Stimulated activated CD4-positive, alpha-beta T cell treated with anti-CD3 and anti-CD28 coated beads, Interleukin-15, amount 100 ng/mL, for 1 hour (primary cell): ENCODE data around the gene BTBD19.
"Not testable (repeated sequence)": the region's sequence is repeated elsewhere in the genome, so short reads cannot be mapped to it uniquely, and the experiment has no call there.

Source experiments
- DNase-seq, 2 donors: peaks; one replicate each; pipeline ENCODE4 v3.0.0-alpha.2; 2020; ENCODE audit warnings: low read depth in 1 of 2, low spot score in 1 of 2

Gene BTBD19

GRCh38 chr1:44808063-44808937 is at the start of gene BTBD19:
BTBD19 (plus strand) TSS chr1:44808523; CDS start chr1:44808821, 298 bp downstream.
- peak in 1 of 2 donors; percentile 71 for DNase-seq

GRCh38 chr1:44759077-44759476 is 49.2 kb upstream of the BTBD19 start:
- DNase-seq = no peak

GRCh38 chr1:44760876-44761275 is 47.4 kb upstream of the BTBD19 start:
- DNase-seq = no peak

- not testable (repeated sequence) for DNase-seq
Measured at GRCh38 chr1:44766421-44766820, 41.9 kb upstream of the BTBD19 start.

- DNase-seq = peak; percentile 71 to 74
Measured at GRCh38 chr1:44775078-44775929, 33.0 kb upstream of the BTBD19 start, which contains the start of gene RPS8. RPS8 (plus strand) TSS chr1:44775540; CDS start chr1:44775597, 57 bp downstream.

GRCh38 chr1:44775930-44776729 is 32.2 kb upstream of the BTBD19 start:
- DNase-seq = no peak

GRCh38 chr1:44776730-44777068 is 31.6 kb upstream of the BTBD19 start:
- DNase-seq = no peak

- no peak for DNase-seq
Measured at GRCh38 chr1:44777547-44777946, 30.8 kb upstream of the BTBD19 start.

- DNase-seq = no peak
Measured at GRCh38 chr1:44777969-44778635, 30.2 kb upstream of the BTBD19 start.

- DNase-seq = no peak
Measured at GRCh38 chr1:44778705-44779576, 29.4 kb upstream of the BTBD19 start.

- no peak for DNase-seq
Measured at GRCh38 chr1:44780583-44781121, 27.7 kb upstream of the BTBD19 start.

GRCh38 chr1:44783697-44784093 is 24.6 kb upstream of the BTBD19 start:
- DNase-seq = no peak

GRCh38 chr1:44784094-44785028 is 24.0 kb upstream of the BTBD19 start:
- no peak for DNase-seq

- no peak for DNase-seq
Measured at GRCh38 chr1:44785029-44785380, 23.3 kb upstream of the BTBD19 start.

- no peak for DNase-seq
Measured at GRCh38 chr1:44785501-44786137, 22.7 kb upstream of the BTBD19 start.

- peak; percentile 62 to 70 for DNase-seq
Measured at GRCh38 chr1:44786138-44786840, 22.0 kb upstream of the BTBD19 start.

- DNase-seq = no peak
Measured at GRCh38 chr1:44786841-44787426, 21.4 kb upstream of the BTBD19 start.
